PC-9 (cell line): ENCODE results near the gene CREBL2. TPM values are rescaled to one million over a fixed set of nuclear protein-coding genes. Genes with fewer than 3 reads are reported as not detected.
"Not testable (repeated sequence)": the region's sequence is repeated elsewhere in the genome, so short reads cannot be mapped to it uniquely, and the experiment has no call there.

Experiments
- BruUV-seq: library from RNA; stranded (reverse); fragments of 400-500 nt; replicated peaks from 2 replicates; lab custom pipeline; 2021; lab: Mats Ljungman, UMichigan
- CTCF ChIA-PET: fragments of 300-600 bp; sonication (Branson Sonifier 250); formaldehyde crosslinking; loops from one replicate; lab custom pipeline; 2022; ENCODE audit warnings: antibody characterized with exemption; lab: Charles Lee
- POLR2A ChIA-PET: fragments of 300-600 bp; sonication (Branson Sonifier 250); formaldehyde crosslinking; loops from one replicate; lab custom pipeline; 2022; ENCODE audit warnings: antibody characterized with exemption; ENCODE audit not compliant: unreplicated experiment; lab: Charles Lee
- DNase-seq, 2 experiments: peaks; one replicate each; pipeline versions ENCODE4 v3.0.0 to v3.0.0-alpha.2; 2015 to 2022; ENCODE audit warnings: mixed read lengths in 1 of 2
- H2AFZ ChIP-seq: fragments of 200-600 bp; sonication (generic); 2 replicates; pipeline ENCODE4 v1.8.1; 2017; ENCODE audit warnings: antibody characterized with exemption
- H3F3A ChIP-seq: fragments of 200-600 bp; sonication (generic); 2 replicates; pipeline ENCODE4 v1.8.1; 2017; ENCODE audit warnings: antibody characterized with exemption, mild to moderate bottlenecking, low read depth; ENCODE audit not compliant: insufficient read depth
- H3K27ac ChIP-seq: fragments of 200-600 bp; sonication (generic); 2 replicates; pipeline ENCODE4 v1.6.1; 2016; ENCODE audit warnings: mixed run types
- H3K27me3 ChIP-seq: fragments of 200-600 bp; sonication (generic); 2 replicates; pipeline ENCODE4 v1.6.1; 2016; ENCODE audit warnings: low read depth, mixed run types; ENCODE audit not compliant: insufficient read depth
- H3K36me3 ChIP-seq: fragments of 200-600 bp; sonication (generic); 2 replicates; pipeline ENCODE4 v1.6.1; 2016; ENCODE audit warnings: low read depth, mixed run types
- H3K4me1 ChIP-seq: fragments of 200-600 bp; sonication (generic); replicated peaks from 2 replicates; pipeline ENCODE4 v1.6.1; 2016; ENCODE audit warnings: mixed run types; ENCODE audit not compliant: insufficient read depth
- H3K4me2 ChIP-seq: fragments of 200-600 bp; sonication (generic); 2 replicates; pipeline ENCODE4 v1.6.1; 2017; ENCODE audit warnings: mixed run types
- H3K4me3 ChIP-seq: fragments of 200-600 bp; sonication (generic); 2 replicates; pipeline ENCODE4 v1.6.1; 2016; ENCODE audit warnings: mixed run types
- H3K79me2 ChIP-seq: fragments of 200-600 bp; sonication (generic); 2 replicates; pipeline ENCODE4 v1.6.1; 2017; ENCODE audit warnings: low read depth, mixed run types
- H3K9me2 ChIP-seq: fragments of 200-600 bp; sonication (generic); 2 replicates; pipeline ENCODE4 v1.8.1; 2017; ENCODE audit warnings: mild to moderate bottlenecking; ENCODE audit not compliant: insufficient read depth
- H3K9me3 ChIP-seq: fragments of 200-600 bp; sonication (generic); 2 replicates; pipeline ENCODE4 v1.8.1; 2016; ENCODE audit warnings: low read depth; ENCODE audit not compliant: insufficient read depth
- H4K20me1 ChIP-seq: fragments of 200-600 bp; sonication (generic); 2 replicates; pipeline ENCODE4 v1.8.1; 2017; ENCODE audit not compliant: insufficient read depth
- CTCF ChIP-seq: fragments of 200-600 bp; sonication (generic); conservative IDR thresholded peaks from 2 replicates; pipeline ENCODE4 v1.6.1; 2017; ENCODE audit warnings: mixed run types, antibody characterized with exemption, mild to moderate bottlenecking, moderate library complexity
- EZH2 ChIP-seq: fragments of 200-600 bp; sonication (generic); IDR thresholded peaks from 2 replicates; pipeline ENCODE4 v1.8.0; 2017; ENCODE audit warnings: antibody characterized with exemption, low read depth
- intact Hi-C: fragments of 100-400 bp; cut with micrococcal nuclease; formaldehyde crosslinking; loops from one replicate; pipeline ENCODE4 v1.10.0; 2022; ENCODE audit not compliant: unreplicated experiment
- total RNA-seq: library from RNA; stranded (reverse); gene quantifications from 2 replicates; pipeline ENCODE4 v1.2.3, GENCODE V29; 2021

Gene CREBL2
- total RNA-seq, 1 experiment from 2014 or later, result 30.3 TPM

DNA sequence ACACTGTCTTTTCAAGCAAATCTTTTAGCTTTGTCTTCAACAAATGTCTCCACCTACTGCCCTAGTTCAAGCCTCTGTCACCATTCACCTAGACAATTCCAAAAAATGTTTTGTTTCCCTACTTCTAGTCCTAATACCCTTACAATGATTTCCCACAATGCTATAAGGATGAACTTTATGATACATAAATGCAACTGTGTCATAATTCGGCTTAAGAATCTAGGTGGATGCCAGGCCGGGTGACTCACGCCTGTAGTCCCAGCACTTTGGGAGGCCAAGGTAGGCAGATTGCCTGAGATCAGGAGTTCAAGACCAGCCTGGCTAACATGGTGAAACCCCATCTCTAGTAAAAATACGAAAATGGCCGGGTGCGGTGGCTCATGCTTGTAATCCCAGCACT, 20.7 kb upstream of the CREBL2 start:
- no TSS peak for BruUV-seq
- H3K4me1 ChIP-seq, result peaks cover 48% of the 10 kb centered on the region
- peak in 1 of 2 experiments; percentile 55 for DNase-seq
- POLR2A ChIA-PET, result no interaction called here
- no peaks in the 10 kb centered on the region for H4K20me1 ChIP-seq
- no peaks in the 10 kb centered on the region for H3K9me2 ChIP-seq
- no peak overlapping the region for H2AFZ ChIP-seq
- H3K27me3 ChIP-seq, result no peaks in the 10 kb centered on the region
- no peak overlapping the region for H3K27ac ChIP-seq
- H3K4me2 ChIP-seq, result no peak overlapping the region
- intact Hi-C loops, result no loop called here
- H3K36me3 ChIP-seq, result no peaks in the 10 kb centered on the region
- H3K9me3 ChIP-seq, result no peaks in the 10 kb centered on the region
- peaks cover 23% of the 10 kb centered on the region; the same call in 1 of the 2 replicates for H3F3A ChIP-seq
- no peak for TF ChIP-seq CTCF
- no peak for TF ChIP-seq EZH2
- CTCF ChIA-PET, result interaction anchor here (1.1 kb wide), 1 partner anchor 146 kb away, joined by 3 read pairs; no protein-coding TSS in a partner anchor
- no peak overlapping the region for H3K4me3 ChIP-seq
- H3K79me2 ChIP-seq, result no peaks in the 10 kb centered on the region

DNA sequence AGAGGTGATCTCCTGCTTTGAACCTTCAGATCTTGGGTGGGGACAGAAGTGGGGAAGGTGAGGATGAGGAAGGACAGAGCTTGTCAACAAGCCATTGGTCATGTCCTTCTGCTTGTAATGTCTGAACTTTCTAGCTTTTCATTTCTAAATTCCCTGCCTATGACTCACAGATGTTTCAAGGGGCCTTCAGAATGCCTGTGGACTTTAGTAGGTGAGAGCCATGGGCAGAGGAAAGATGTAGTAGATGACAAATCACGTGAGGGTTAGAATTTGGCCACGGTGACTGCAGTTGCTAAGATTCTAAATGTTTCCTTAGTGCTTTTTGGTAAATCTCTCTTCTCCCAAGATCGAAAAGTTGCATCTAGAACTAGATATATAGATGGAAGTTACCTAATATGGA, 18.7 kb upstream of the CREBL2 start:
- H3K9me3 ChIP-seq, result no peaks in the 10 kb centered on the region
- H2AFZ ChIP-seq, result no peak overlapping the region

GRCh38 chr12:12595929-12596328, 15.7 kb upstream of the CREBL2 start:
- peaks cover 23% of the 10 kb centered on the region for H3F3A ChIP-seq
- H3K27me3 ChIP-seq, H3K9me3 ChIP-seq, H3K36me3 ChIP-seq, H3K27ac ChIP-seq, H3K4me3 ChIP-seq, H3K79me2 ChIP-seq, H4K20me1 ChIP-seq, H3K9me2 ChIP-seq, H3K4me2 ChIP-seq, DNase-seq, POLR2A ChIA-PET, H2AFZ ChIP-seq, BruUV-seq, intact Hi-C loops: not testable (repeated sequence)
- peaks cover 38% of the 10 kb centered on the region for H3K4me1 ChIP-seq
- CTCF ChIA-PET, result interaction anchor here (0.6 kb wide), 1 partner anchor 224 kb away, joined by 3 read pairs; no protein-coding TSS in a partner anchor

More for the DNA sequence above, 18.7 kb upstream of the CREBL2 start:
- Histone ChIP-seq H3K27me3 (no peaks in the 10 kb centered on the region), H3K4me1 (peaks cover 28% of the 10 kb centered on the region), H3K36me3 (no peaks in the 10 kb centered on the region), H3K9me2 (no peaks in the 10 kb centered on the region), H3F3A (peaks cover 7% of the 10 kb centered on the region; the same call in 1 of the 2 replicates), H4K20me1 (no peaks in the 10 kb centered on the region), H3K4me3 (no peak overlapping the region), H3K4me2 (no peak overlapping the region), H3K79me2 (no peaks in the 10 kb centered on the region), H3K27ac (peak overlapping the region; percentile 33; the same call in 1 of the 2 replicates)
- CTCF ChIA-PET, result interaction anchor here (0.6 to 1.7 kb wide), 2 partner anchors 14 to 36 kb away, joined by 3 to 4 read pairs; no protein-coding TSS in a partner anchor
- TF ChIP-seq CTCF, result no peak
- no peak for TF ChIP-seq EZH2
- BruUV-seq, result no TSS peak
- DNase-seq, result peak; percentile 40 to 73
- intact Hi-C loops, result no loop called here
- POLR2A ChIA-PET, result interaction anchor here (0.5 to 0.7 kb wide), 5 partner anchors 17 to 1978 kb away, joined by 3 to 17 read pairs (median 4); no protein-coding TSS in a partner anchor

GRCh38 chr12:12596598-12596997, 15.1 kb upstream of the CREBL2 start:
- intact Hi-C loops, H3K4me2 ChIP-seq, H3K27me3 ChIP-seq, H3K27ac ChIP-seq, BruUV-seq, H2AFZ ChIP-seq, DNase-seq, H3K79me2 ChIP-seq, H3K36me3 ChIP-seq, CTCF ChIA-PET, H3K9me2 ChIP-seq, H3K4me3 ChIP-seq, H4K20me1 ChIP-seq, POLR2A ChIA-PET, H3K9me3 ChIP-seq: not testable (repeated sequence)
- H3F3A ChIP-seq, result peaks cover 23% of the 10 kb centered on the region
- H3K4me1 ChIP-seq, result peaks cover 38% of the 10 kb centered on the region
